ENCODE results near the gene ZBTB4. TPM values are rescaled to one million over a fixed set of nuclear protein-coding genes. Genes with fewer than 3 reads are reported as not detected.

The ZBTB4 gene
- total and polyA plus RNA-seq, 2 experiments from 2014 or later = 3.6 to 11.2 TPM

DNA sequence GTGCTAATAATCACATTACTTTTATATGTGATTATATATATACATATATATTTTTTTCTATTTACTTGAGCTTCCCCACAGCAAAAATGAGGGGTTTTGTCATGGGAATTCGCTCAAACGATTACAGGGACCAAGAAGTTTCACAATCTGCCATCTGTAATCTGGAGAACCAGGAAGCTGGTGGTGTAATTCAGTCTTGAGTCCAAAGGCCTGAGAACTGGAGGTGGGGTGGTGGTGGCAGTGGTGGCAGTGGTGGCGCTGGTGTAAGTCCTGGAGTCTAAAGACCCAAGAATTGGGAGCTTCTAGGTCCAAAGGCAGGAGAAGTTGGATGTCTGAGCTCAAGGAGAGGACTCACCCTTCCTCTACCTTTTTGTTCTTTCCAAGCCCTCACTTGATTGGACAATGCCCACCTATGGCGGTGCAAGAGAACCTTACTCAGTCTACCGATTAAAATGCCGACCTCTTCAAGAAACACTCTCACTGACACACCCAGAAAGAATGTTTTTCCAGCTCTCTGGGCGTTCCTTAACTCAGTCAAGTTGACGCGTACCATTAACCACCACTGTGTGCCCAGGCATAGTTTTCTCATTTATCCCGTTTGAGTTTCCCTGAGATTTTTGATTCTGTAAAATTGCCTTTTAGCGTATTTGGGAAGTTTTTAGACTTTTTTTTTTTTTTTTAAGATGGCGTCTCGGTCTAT is 36.6 kb upstream of the ZBTB4 start:
- DNase-seq (ENCODE audit: low spot score) = no peak
- peaks cover 9% of the 10 kb centered on the region for H3K27me3 Mint-ChIP-seq (ENCODE audit: insufficient read depth, low read depth, poor library complexity)
- Histone ChIP-seq H3K9me2 (ENCODE audit: insufficient read depth) (no peaks in the 10 kb centered on the region), H3K4me2 (no peak overlapping the region), H3K27ac (ENCODE audit: low read depth) (no peak overlapping the region), H3K4me3 (no peak overlapping the region), H3K4me1 (ENCODE audit: insufficient read depth) (no peaks in the 10 kb centered on the region), H3K79me2 (replicated peaks; ENCODE audit: insufficient read depth) (no peaks in the 10 kb centered on the region), H4K20me1 (replicated peaks; ENCODE audit: insufficient read depth) (no peaks in the 10 kb centered on the region), H3K27me3 (ENCODE audit: insufficient read depth) (no peaks in the 10 kb centered on the region), H3F3A (replicated peaks; ENCODE audit: low read depth) (no peaks in the 10 kb centered on the region; the same call in 1 of the 2 replicates), H3K36me3 (ENCODE audit: insufficient read depth) (no peaks in the 10 kb centered on the region), H2AFZ (no peak overlapping the region)
- no peak for TF ChIP-seq ZNF114 (CRISPR knock-in tag; IDR thresholded peaks at IDR 0.05)
- no peak for TF ChIP-seq EZH2 (IDR thresholded peaks at IDR 0.05; ENCODE audit: low read depth, unreplicated experiment)
- TF ChIP-seq, protein P1, sequence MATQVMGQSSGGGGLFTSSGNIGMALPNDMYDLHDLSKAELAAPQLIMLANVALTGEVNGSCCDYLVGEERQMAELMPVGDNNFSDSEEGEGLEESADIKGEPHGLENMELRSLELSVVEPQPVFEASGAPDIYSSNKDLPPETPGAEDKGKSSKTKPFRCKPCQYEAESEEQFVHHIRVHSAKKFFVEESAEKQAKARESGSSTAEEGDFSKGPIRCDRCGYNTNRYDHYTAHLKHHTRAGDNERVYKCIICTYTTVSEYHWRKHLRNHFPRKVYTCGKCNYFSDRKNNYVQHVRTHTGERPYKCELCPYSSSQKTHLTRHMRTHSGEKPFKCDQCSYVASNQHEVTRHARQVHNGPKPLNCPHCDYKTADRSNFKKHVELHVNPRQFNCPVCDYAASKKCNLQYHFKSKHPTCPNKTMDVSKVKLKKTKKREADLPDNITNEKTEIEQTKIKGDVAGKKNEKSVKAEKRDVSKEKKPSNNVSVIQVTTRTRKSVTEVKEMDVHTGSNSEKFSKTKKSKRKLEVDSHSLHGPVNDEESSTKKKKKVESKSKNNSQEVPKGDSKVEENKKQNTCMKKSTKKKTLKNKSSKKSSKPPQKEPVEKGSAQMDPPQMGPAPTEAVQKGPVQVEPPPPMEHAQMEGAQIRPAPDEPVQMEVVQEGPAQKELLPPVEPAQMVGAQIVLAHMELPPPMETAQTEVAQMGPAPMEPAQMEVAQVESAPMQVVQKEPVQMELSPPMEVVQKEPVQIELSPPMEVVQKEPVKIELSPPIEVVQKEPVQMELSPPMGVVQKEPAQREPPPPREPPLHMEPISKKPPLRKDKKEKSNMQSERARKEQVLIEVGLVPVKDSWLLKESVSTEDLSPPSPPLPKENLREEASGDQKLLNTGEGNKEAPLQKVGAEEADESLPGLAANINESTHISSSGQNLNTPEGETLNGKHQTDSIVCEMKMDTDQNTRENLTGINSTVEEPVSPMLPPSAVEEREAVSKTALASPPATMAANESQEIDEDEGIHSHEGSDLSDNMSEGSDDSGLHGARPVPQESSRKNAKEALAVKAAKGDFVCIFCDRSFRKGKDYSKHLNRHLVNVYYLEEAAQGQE (IDR thresholded peaks at IDR 0.05; ENCODE audit: unreplicated experiment) = no peak
- TF ChIP-seq ZNF331 (CRISPR knock-in tag; IDR thresholded peaks at IDR 0.05; ENCODE audit: low read depth) = no peak
- TF ChIP-seq EZH2phosphoT487 (IDR thresholded peaks at IDR 0.05; ENCODE audit: unreplicated experiment) = no peak
- no peak for TF ChIP-seq JUNB (IDR thresholded peaks at IDR 0.05; ENCODE audit: unreplicated experiment)
- TF ChIP-seq POLR2AphosphoS5 (IDR thresholded peaks at IDR 0.05; ENCODE audit: low read depth) = no peak
- TF ChIP-seq, protein P2, sequence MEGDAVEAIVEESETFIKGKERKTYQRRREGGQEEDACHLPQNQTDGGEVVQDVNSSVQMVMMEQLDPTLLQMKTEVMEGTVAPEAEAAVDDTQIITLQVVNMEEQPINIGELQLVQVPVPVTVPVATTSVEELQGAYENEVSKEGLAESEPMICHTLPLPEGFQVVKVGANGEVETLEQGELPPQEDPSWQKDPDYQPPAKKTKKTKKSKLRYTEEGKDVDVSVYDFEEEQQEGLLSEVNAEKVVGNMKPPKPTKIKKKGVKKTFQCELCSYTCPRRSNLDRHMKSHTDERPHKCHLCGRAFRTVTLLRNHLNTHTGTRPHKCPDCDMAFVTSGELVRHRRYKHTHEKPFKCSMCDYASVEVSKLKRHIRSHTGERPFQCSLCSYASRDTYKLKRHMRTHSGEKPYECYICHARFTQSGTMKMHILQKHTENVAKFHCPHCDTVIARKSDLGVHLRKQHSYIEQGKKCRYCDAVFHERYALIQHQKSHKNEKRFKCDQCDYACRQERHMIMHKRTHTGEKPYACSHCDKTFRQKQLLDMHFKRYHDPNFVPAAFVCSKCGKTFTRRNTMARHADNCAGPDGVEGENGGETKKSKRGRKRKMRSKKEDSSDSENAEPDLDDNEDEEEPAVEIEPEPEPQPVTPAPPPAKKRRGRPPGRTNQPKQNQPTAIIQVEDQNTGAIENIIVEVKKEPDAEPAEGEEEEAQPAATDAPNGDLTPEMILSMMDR (conservative IDR thresholded peaks at IDR 0.05; ENCODE audit: low read depth in 2 of 2) = no peak
- TF ChIP-seq NANOG (IDR thresholded peaks at IDR 0.05; ENCODE audit: borderline replicate concordance) = no peak
- TF ChIP-seq STAT1 (IDR thresholded peaks at IDR 0.05; ENCODE audit: unreplicated experiment) = no peak
- TF ChIP-seq, protein P3, sequence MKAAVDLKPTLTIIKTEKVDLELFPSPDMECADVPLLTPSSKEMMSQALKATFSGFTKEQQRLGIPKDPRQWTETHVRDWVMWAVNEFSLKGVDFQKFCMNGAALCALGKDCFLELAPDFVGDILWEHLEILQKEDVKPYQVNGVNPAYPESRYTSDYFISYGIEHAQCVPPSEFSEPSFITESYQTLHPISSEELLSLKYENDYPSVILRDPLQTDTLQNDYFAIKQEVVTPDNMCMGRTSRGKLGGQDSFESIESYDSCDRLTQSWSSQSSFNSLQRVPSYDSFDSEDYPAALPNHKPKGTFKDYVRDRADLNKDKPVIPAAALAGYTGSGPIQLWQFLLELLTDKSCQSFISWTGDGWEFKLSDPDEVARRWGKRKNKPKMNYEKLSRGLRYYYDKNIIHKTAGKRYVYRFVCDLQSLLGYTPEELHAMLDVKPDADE (IDR thresholded peaks at IDR 0.05) = no peak
- TF ChIP-seq, protein P4, sequence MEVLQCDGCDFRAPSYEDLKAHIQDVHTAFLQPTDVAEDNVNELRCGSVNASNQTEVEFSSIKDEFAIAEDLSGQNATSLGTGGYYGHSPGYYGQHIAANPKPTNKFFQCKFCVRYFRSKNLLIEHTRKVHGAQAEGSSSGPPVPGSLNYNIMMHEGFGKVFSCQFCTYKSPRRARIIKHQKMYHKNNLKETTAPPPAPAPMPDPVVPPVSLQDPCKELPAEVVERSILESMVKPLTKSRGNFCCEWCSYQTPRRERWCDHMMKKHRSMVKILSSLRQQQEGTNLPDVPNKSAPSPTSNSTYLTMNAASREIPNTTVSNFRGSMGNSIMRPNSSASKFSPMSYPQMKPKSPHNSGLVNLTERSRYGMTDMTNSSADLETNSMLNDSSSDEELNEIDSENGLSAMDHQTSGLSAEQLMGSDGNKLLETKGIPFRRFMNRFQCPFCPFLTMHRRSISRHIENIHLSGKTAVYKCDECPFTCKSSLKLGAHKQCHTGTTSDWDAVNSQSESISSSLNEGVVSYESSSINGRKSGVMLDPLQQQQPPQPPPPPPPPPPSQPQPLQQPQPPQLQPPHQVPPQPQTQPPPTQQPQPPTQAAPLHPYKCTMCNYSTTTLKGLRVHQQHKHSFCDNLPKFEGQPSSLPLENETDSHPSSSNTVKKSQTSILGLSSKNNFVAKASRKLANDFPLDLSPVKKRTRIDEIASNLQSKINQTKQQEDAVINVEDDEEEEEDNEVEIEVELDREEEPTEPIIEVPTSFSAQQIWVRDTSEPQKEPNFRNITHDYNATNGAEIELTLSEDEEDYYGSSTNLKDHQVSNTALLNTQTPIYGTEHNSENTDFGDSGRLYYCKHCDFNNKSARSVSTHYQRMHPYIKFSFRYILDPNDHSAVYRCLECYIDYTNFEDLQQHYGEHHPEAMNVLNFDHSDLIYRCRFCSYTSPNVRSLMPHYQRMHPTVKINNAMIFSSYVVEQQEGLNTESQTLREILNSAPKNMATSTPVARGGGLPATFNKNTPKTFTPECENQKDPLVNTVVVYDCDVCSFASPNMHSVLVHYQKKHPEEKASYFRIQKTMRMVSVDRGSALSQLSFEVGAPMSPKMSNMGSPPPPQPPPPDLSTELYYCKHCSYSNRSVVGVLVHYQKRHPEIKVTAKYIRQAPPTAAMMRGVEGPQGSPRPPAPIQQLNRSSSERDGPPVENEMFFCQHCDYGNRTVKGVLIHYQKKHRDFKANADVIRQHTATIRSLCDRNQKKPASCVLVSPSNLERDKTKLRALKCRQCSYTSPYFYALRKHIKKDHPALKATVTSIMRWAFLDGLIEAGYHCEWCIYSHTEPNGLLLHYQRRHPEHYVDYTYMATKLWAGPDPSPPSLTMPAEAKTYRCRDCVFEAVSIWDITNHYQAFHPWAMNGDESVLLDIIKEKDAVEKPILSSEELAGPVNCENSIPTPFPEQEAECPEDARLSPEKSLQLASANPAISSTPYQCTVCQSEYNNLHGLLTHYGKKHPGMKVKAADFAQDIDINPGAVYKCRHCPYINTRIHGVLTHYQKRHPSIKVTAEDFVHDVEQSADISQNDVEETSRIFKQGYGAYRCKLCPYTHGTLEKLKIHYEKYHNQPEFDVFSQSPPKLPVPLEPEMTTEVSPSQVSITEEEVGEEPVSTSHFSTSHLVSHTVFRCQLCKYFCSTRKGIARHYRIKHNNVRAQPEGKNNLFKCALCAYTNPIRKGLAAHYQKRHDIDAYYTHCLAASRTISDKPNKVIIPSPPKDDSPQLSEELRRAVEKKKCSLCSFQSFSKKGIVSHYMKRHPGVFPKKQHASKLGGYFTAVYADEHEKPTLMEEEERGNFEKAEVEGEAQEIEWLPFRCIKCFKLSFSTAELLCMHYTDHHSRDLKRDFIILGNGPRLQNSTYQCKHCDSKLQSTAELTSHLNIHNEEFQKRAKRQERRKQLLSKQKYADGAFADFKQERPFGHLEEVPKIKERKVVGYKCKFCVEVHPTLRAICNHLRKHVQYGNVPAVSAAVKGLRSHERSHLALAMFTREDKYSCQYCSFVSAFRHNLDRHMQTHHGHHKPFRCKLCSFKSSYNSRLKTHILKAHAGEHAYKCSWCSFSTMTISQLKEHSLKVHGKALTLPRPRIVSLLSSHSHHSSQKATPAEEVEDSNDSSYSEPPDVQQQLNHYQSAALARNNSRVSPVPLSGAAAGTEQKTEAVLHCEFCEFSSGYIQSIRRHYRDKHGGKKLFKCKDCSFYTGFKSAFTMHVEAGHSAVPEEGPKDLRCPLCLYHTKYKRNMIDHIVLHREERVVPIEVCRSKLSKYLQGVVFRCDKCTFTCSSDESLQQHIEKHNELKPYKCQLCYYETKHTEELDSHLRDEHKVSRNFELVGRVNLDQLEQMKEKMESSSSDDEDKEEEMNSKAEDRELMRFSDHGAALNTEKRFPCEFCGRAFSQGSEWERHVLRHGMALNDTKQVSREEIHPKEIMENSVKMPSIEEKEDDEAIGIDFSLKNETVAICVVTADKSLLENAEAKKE (CRISPR knock-in tag; IDR thresholded peaks at IDR 0.05) = no peak
- 0 out of 3 replicates have a peak, but pooled peaks cover 2% of the 10 kb centered on the region for H3K4me1 Mint-ChIP-seq
- no peak overlapping the region for H3K4me3 Mint-ChIP-seq
- H3K36me3 Mint-ChIP-seq (ENCODE audit: low read depth) = peaks cover 31% of the 10 kb centered on the region
- H3K9me3 Mint-ChIP-seq = no peaks in the 10 kb centered on the region; the same call in 2 of the 3 replicates
- H3K27ac Mint-ChIP-seq = no peak overlapping the region
- ATAC-seq = no peak
